Stimulated activated CD8-positive, alpha-beta memory T cell treated with anti-CD3 and anti-CD28 coated beads, Interleukin-12 subunit alpha, Interleukin-12 subunit beta, amount 100 ng/mL, for 24 hours (primary cell): Measurements from ENCODE around the gene B3GALT6.

Source experiments
- DNase-seq: peaks from one replicate; pipeline ENCODE4 v3.0.0-alpha.2; 2020; ENCODE audit errors: extremely low read depth

Gene B3GALT6

DNA sequence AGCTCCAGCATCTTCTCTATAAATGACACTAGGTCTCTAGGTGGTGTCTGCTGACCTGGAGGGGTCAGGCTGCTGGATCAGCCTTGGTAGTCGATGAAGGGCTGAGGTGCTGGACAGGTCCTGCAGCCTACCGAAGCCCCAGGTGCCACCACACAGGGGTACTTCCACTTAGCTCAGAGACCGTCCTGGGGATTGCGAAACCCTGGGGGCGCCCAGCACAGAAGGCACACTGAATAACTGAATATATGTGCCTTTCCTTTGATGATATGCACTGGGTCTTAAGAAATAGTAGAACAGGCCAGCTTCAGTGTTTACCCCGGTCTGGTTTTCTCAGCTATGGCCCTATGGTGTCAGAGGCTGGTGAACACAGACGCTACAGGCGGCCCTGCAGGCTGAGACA is 30.7 kb downstream of the B3GALT6 start:
- DNase-seq, result no peak

DNA sequence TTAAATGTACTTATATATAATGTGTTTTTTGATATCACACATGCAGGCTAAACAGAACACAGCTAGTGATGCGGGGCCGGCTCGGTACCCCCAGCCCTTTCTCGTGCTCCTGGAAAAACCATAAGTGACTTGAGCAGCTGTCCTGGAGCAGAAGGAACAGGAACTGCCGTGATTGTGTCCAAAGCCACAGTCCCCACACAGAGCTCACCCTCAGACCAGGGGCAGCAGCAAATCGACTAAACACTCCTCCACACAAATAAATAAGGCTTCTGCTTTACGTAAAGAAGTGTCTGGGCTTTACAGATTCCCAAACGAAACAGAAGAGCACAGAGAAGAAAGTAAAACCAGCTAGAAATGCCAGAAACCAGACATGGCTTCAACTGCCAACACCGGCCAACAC is 32.0 kb downstream of the B3GALT6 start:
- no peak for DNase-seq

DNA sequence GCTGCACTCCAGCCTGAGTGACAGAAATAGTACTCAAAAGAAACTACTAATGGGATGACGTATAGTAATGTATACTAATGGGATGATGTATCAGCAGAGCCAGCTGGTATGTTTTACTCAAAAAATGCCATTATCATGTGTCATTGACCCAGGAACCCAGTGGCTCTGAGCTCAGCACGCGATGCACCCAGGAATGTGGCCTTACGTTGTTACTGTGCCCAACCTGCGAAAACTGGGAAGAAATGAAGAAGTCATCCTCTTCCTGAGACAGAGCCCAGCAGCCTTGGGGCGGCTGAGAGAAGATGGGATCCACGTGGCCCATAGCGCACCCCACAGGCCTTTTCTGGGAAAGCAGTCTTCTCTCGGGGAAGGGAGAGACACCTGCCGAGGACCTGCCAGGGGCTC is 32.8 kb downstream of the B3GALT6 start:
- DNase-seq, result no peak

DNA sequence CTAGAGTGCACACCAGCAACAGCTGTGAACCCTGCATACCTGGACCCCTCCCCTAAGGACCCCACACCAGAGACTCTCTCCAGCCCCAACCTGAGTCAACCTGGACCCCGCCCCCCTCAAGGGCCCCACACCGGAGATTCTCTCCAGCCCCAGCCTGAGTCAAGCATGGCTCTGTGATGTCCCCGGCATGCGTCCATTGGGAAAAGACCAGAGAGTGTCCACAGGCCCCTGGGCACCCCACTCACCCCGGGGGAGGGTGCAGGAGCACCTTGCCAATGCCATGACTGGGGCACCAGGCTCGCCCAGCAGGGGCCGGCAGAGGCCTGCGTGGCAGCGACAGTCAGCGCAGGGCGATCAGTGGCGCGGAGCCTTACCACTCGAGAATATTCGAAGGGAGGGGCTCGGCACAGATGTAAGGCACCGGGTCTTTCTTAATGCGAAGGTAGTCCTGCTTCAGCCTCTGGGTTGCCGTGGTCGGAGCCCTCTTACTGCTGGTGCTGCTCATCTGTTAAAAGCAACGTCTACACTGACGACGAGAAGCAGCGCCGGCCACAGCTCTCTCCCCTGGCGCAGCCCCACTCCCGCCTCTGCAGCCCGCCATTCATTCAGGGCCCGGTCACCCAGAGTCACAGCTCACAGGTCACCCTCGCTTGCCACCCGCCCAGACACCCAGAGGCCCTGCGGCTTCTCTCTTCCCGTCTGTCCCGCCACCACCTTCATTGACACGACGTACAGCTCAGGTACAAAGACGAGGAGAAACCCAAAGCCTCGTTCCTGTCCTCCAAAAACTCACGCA is 35.6 kb downstream of the B3GALT6 start:
- DNase-seq, result no peak

DNA sequence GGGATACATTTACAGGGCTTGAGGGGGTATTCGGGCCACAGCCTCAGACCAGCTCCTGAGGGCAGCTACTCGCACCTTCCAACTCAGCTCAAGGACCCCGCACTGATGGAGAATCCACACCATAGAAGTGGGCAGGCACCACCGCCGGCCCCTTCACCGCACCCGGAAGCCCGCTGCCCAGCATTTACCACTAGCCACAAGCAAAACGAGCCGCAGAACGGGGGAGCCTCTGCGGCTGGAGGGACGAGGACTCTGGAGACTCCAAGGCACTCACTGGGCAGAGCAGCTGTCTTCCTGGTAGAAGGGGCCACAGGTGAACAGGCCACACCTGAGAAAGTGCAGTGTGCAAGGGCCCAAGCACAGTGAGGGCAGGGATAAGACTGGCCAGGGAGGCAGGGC is 36.2 kb downstream of the B3GALT6 start:
- DNase-seq, result no peak

DNA sequence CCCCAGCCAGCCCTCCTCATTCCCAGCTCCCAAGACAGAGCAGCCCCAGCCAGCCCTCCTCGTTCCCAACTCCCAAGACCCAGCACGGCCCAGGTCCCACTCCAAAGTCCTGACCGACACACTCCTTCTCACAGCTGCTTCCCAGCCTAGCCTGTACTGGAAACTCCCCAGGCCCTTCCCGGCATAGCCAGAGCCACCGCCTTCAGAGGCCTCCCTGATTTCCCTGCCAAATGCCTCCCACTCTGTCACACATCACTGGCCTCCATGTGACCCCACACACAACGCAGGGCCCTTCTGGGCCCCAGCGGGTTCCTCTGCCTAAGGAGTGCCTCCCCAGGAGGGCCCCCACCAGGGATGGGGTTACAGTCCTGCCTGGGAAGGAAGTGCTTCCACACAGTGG is 38.8 kb downstream of the B3GALT6 start:
- no peak for DNase-seq

DNA sequence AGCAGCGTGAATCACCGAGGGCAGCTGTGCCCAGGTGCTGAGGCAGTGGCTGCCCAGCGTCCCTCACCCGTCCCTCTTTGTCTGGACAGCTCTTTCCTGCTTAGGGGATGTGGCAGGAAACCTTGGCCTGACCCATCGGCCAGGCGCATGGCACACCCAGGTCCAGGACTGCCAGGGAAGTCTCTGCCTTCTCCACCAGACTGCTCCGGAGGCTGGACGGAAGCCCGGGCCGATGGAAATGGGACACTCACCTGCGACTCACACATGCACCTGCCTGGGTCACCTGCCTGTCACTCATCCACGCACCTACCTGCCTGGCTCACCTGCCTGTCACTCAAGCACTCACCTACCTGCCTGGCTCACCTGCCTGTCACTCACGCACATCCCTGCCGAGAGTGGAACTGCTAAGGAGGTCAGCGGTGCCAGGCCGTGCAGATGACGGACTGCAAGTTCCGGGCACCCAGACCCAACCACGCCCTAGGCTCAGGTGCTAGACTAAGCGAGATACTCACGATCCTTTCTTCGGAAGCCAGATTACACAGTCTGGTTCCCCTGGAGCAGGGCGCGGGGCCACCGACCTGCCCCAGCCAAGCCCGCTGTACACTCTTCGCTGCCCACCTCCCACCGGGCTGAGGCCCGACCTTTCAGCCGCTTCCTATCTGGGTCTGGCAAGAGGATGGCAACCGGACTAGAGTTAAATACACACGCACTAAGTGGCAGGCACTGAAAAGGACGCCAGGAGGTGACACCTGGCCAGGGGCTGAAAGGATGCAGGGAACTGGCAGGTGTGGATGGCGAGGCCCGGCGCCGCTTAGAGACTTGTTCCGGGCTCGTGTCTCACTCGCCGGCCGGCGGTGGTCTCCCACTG is 40.5 kb downstream of the B3GALT6 start:
- no peak for DNase-seq

DNA sequence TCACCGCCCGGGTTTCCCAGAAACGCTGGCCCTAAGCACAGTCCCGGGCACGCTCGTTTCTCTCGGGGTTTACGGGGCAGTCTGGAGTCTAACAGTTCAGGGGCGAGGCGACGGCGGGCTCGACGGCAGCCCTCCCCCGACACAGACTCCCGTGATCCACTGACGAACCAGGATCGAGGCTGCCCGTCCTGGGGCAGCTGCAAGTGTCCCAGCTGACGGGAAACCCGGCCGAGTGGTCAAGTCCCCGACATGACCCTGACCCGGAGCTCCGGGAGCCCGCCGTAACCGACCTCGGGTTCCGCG is 41.1 kb downstream of the B3GALT6 start:
- no peak for DNase-seq

DNA sequence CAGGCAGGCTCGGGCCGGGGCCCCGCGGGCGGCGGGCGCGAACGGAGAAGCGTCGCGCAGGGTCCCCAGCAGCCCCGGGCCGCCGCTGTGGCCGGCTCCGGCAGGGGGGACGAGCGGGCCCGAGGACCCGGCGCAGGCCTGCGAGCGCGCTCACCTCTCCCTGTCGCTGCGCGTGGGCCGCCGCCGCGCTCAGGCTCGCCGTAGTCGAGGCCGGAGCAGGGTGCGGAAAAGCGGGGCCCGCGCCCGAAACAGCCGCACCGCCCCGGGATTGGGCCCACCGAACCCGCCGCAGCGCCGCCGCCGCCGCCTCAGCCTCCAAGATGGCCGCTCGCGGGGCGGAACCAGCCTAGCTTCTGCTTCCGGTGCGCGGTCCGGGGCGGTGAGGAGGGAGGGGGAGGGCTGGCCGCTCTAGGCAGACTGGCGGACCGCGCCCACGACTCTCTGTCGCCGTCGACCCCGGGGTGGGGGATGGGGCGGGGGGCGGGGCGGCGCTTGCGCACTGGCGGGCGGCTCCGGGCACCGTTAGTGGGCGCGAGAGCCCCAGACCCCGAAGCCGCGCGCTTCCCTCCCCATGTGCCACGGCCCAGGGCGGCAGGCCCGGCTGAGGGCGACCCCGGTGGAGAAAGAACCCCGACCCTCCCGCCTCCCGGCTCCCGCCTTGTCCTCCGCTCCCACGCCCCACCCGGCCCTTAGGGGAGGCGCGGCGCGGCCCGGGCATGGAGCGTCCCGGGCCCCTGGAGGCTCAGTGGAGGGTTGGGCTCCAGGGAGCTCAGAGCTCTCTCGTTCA is 41.7 kb downstream of the B3GALT6 start, which contains the start of gene UBE2J2:
TSS of gene UBE2J2 (minus strand) at position 343 of the 787 bp plus-strand sequence. CDS start 5,862 bp downstream, outside the sequence.
- DNase-seq, result peak; percentile 88

DNA sequence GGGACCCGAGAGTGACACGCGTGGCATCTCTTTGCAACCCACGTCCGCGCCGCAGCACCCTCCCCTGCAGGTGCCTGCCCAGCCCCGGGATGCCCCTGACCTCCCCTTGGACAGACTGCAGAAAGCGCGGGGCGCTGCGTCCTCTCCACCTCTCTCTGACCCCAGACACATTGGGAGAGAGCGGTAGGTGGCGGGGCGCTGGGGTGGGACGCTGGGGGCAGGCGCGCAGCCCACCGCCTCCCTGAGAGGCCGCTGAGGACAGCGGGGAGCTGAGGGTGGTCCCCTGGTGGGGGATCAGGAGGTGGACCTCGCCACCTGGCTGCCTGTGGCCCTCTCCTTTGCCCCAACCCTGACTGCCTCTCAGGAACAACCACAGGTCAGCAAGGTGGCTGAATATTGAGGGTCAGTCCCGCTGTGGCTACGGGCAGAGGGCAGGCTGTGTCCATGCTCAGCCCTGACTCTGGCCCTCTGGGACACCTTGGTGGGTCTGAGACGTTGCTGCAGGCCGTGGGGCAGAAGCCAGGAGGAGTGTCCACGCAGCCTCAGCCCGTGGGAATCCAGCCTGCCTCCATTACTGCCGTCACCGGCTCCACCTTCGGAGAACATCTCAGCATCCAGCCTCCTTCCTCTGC is 42.4 kb downstream of the B3GALT6 start:
- no peak for DNase-seq

DNA sequence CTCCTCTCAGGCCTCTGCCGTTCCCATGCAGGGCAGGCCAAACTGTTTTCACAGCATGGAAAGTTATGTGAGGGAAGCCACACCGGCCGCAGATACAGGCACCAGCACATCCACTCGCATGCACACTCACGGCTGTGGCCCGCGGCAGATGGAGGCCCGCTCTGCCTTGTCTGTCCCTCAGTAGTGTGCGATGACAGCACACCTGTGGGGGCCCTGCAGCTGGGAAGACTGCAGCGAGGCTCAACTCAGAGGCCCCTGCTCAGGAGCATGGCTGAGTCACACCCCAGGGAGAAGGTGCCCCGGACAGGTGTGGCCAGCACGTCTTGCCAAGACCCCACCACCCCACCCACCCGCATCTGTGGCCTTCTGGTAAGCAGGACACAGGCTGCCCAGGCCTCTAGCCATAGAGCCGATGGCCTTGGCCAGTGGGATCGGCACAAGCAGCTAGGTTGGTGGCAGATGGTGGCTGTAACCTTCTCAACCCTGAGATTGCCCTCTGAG is 42.9 kb downstream of the B3GALT6 start:
- DNase-seq, result no peak

DNA sequence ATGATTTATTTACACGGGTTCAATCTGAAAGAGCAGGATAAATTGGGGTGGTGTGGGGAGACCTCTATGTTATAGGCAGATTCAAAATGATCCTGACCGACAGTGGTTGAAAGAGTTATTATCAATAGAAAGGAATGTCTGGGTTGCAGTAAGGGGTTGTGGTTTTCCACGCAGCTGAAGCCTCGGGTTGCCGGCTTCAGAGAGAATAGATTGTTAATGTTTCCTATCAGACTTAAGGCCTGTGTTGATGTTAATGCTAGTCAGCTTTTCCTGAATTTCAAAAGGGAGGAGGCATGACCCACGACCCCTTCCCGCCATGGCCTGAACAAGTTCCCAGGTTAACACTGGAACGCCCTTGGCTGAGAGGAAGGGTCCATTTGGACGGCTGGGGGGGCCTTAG is 43.8 kb downstream of the B3GALT6 start:
- no peak for DNase-seq

DNA sequence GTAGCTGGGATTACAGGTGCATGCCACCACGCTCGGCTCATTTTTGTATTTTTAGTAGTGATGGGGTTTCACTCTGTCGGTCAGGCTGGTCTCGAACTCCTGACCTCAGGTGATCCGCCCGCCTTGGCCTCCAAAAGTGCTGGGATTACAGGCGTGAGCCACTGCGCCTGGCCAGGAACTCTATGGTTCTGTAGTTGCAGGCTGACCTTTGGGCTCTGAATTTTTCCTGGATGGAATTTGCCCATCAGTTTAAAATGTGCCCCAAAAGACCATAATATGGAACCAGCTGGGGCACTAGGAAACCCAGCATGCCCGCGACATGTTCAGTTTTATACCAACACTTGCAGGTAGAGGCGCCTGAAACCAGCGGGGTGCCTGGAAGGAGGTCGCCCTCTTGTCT is 46.6 kb downstream of the B3GALT6 start:
- DNase-seq, result no peak

DNA sequence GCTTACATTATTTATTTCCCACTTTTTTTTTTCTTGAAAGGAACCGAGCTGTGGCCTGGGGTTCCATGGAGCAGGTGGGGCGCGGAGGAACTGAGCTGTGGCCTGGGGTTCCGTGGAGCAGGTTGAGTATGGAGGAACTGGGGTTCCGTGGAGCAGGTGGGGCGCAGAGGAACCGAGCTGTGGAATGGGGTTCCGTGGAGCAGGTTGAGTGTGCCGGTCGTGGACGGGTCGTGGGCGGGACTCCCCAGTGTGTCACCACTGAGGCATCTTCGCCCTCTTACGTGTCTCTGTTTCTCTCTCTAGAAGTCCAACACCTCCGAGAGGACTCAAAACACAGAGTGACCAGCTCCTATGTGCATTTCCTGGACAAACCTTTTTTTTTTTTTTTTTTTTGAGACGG is 47.0 kb downstream of the B3GALT6 start:
- DNase-seq, result no peak

DNA sequence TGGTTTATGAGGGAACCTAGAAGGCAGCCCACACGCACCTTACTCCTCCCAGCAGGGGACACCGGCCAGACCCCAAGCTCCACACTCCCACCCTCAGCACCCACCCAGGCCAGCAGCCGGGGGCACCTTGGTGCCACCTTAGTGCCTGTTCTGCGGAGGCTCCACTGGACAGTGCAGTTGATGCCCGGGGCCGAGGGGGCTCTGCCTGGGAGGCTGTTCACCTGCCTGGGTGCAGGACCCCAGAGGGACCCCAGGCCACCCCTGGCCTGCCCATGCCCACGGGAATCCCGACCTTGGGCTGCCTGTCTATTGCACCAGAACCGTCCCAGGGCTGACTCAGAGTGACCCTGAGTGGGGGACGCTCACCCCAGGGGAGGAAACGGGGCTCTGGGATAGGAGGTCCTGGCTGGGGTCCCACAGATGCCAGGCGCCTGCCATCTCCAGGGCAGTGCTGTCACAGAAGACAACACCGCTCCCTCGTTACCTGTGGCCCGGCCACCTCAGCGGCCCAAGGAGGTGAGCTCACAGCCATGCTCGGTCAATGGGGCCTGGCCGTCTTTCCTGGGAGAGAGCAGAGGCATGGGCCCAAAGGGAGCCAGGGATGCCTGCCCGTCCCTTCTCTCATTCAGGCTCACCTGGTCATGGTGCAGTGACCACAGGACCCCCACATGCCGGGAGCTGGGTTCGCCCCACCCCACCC is 48.9 kb downstream of the B3GALT6 start:
- DNase-seq, result no peak

DNA sequence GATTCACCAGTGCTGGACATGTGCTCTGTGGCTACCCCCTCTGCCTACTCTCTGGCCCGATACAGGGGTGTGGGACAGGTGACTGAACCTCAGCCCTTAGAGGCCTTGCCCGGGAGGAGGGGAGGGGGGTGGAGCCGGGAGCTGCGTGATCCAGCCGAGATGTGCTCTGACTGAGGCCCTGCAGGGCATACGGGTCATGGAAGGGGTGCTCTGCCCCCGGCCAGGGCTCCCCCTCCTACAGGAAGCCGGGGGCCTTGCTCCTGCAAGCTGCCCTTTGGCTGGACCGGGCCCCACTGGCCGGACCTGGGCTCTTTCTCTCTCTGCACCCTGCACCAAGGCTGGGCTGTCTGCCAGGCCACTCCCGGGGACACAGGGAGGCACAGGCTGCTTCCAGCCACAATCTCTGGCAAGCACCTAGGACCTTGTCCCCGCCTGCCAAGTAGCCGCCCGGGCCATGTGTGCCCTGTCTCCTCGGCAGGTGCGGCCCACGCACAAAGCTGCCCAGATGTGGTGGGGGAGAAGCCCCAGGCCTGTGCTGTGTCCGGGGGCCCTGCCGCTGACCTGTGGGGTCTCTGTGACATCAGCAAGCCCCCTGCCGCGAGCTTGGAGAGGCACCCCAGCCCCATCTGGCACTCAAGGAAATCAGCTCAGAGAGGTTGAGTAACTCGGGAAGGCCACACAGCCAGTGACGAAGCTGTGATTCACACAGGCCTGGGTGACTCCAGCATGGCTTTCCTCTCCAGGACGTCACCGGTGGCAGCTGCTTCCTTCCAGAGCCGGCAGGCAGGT is 49.7 kb downstream of the B3GALT6 start:
- no peak for DNase-seq

DNA sequence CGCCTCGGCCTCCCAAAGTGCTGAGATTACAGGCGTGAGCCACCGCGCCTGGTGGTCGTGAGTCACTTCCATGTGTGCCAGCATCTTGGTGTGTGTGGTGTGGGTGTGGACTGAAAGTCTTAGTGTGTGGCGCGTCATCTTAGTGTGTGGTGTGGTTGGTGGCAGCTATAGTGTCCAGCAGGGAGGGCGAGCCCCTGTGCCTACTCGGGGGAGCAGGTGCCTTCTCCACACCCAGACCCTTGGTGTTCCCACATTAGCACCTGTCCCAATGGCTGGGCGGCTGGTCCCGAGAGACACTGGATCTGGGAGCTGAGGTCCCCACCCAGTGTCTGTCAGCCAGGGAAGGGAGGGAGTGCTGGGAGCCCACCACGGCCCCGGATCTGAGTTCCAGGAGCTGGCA is 51.0 kb downstream of the B3GALT6 start:
- DNase-seq, result no peak

DNA sequence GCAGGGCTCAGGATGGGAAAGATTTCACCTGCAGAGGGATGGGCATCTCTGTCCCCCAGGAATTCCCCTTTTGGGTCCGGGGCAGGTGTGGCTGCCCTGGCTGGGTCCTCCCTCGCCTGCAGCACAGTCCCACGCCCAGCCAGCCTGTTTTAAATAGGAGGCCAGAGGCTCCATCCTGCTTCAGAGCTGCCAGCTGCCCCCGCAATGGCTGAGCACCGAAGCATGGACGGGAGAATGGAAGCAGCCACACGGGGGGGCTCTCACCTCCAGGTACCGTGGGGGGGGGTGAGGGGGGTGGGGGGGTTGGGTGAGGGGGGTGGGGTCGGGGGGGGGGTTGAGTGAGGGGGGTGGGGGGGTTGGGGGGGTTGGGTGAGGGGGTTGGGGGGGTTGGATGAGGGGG is 51.8 kb downstream of the B3GALT6 start:
- no peak for DNase-seq
